Brain microvascular endothelial cell (primary cell): ENCODE data around the gene TMSB4X.

Experiments used
- DNase-seq: peaks from one replicate; pipeline ENCODE4 v3.0.0-alpha.2; 2020
- H3K27ac ChIP-seq: fragments of 250-450 bp; sonication (Bioruptor Pico); 2 replicates; pipeline ENCODE4 v1.5.1; 2020; ENCODE audit warnings: mild to moderate bottlenecking, moderate library complexity
- H3K27me3 ChIP-seq: fragments of 250-450 bp; sonication (Bioruptor Pico); replicated peaks from 2 replicates; pipeline ENCODE4 v1.5.1; 2020; ENCODE audit warnings: mild to moderate bottlenecking
- H3K36me3 ChIP-seq: fragments of 250-450 bp; sonication (Bioruptor Pico); replicated peaks from 2 replicates; pipeline ENCODE4 v1.5.1; 2020; ENCODE audit warnings: mild to moderate bottlenecking
- H3K4me3 ChIP-seq: 2 replicates; pipeline ENCODE4 v1.5.1; 2011; ENCODE audit warnings: low read depth, mild to moderate bottlenecking, control low read depth, low read length, moderate library complexity
- CTCF ChIP-seq: IDR thresholded peaks from 2 replicates; pipeline ENCODE4 v1.5.1; 2011; ENCODE audit warnings: low read depth, mild to moderate bottlenecking, moderate library complexity, low read length, control low read depth, inconsistent platforms; ENCODE audit errors: missing control alignments
- in situ Hi-C: cut with HindIII; loops from 2 replicates; pipeline ENCODE4 v1.10.0; 2017; ENCODE audit warnings: low sequenced_read_pairs, low pct_ligation_motif_present

Gene TMSB4X

GRCh38 chrX:13023979-13024378, 49.1 kb downstream of the TMSB4X start:
- in situ Hi-C loops = no loop called here
- Histone ChIP-seq H3K27ac (no peak overlapping the region), H3K27me3 (no peaks in the 10 kb centered on the region), H3K4me3 (no peak overlapping the region), H3K36me3 (no peaks in the 10 kb centered on the region)
- DNase-seq = no peak
- TF ChIP-seq CTCF = no peak

- no peak for DNase-seq
- no peak for TF ChIP-seq CTCF
- Histone ChIP-seq H3K4me3 (no peak overlapping the region), H3K36me3 (no peaks in the 10 kb centered on the region), H3K27me3 (no peaks in the 10 kb centered on the region), H3K27ac (no peak overlapping the region)
- in situ Hi-C loops = no loop called here
Measured at GRCh38 chrX:13024986-13025385, 50.1 kb downstream of the TMSB4X start.
